Mesenchymal stem cell (in vitro differentiated cells and primary cell): Measurements from ENCODE around the gene ADAMTS17.

Experiments
- DNase-seq: peaks from one replicate; pipeline ENCODE4 v3.0.0-alpha.2; 2013
- H2AFZ ChIP-seq: one replicate; pipeline ENCODE4 v1.6.1; 2013; ENCODE audit warnings: low read depth, mild to moderate bottlenecking, control low read depth, inconsistent platforms, low read length, moderate library complexity
- H2AK5ac ChIP-seq: 2 replicates; pipeline ENCODE4 v1.6.1; 2013; ENCODE audit warnings: low read length, moderate library complexity, mild to moderate bottlenecking, inconsistent platforms; ENCODE audit not compliant: severe bottlenecking
- H2BK120ac ChIP-seq: one replicate; pipeline ENCODE4 v1.6.1; 2013; ENCODE audit warnings: low read depth, mild to moderate bottlenecking, inconsistent platforms, low read length, moderate library complexity
- H2BK12ac ChIP-seq, 2 experiments: one replicate each; pipeline ENCODE4 v1.6.1; 2013; ENCODE audit warnings: inconsistent platforms in 2 of 2, low read length in 2 of 2, mild to moderate bottlenecking in 2 of 2, moderate library complexity in 2 of 2, control low read depth in 1 of 2
- H2BK15ac ChIP-seq: one replicate; pipeline ENCODE4 v1.6.1; 2013; ENCODE audit warnings: mild to moderate bottlenecking, low read depth, inconsistent platforms; ENCODE audit not compliant: poor library complexity, severe bottlenecking
- H2BK5ac ChIP-seq: 2 replicates; pipeline ENCODE4 v1.6.1; 2013; ENCODE audit warnings: low read depth, mild to moderate bottlenecking, low read length, control low read depth, inconsistent platforms; ENCODE audit not compliant: poor library complexity, severe bottlenecking
- H3K14ac ChIP-seq, 2 experiments: one replicate each; pipeline ENCODE4 v1.6.1; 2013; ENCODE audit warnings: inconsistent platforms in 2 of 2, low read length in 2 of 2, control low read depth in 1 of 2, mild to moderate bottlenecking in 1 of 2, moderate library complexity in 1 of 2
- H3K18ac ChIP-seq, 2 experiments: one replicate each; pipeline ENCODE4 v1.6.1; 2013; ENCODE audit warnings: inconsistent platforms in 2 of 2, low read length in 2 of 2, control low read depth in 1 of 2, low read depth in 1 of 2, mild to moderate bottlenecking in 1 of 2
- H3K23ac ChIP-seq, 2 experiments: one replicate each; pipeline ENCODE4 v1.6.1; 2013; ENCODE audit warnings: inconsistent platforms in 2 of 2, low read length in 2 of 2, mild to moderate bottlenecking in 2 of 2, moderate library complexity in 2 of 2, control low read depth in 1 of 2
- H3K27ac ChIP-seq: 2 replicates; pipeline ENCODE4 v1.5.1; 2013; ENCODE audit warnings: mild to moderate bottlenecking, moderate library complexity, low read length, control low read depth, inconsistent platforms; ENCODE audit not compliant: poor library complexity, severe bottlenecking
- H3K27me3 ChIP-seq, 2 experiments: 2 replicates each; pipeline versions ENCODE4 v1.6.1 to v1.7.0; 2013; ENCODE audit warnings: low read length in 2 of 2, mild to moderate bottlenecking in 2 of 2, moderate library complexity in 2 of 2, control low read depth in 1 of 2, inconsistent platforms in 1 of 2; ENCODE audit not compliant: control insufficient read depth in 1 of 2, insufficient read depth in 1 of 2
- H3K36me3 ChIP-seq, 2 experiments: 2 replicates each; pipeline versions ENCODE4 v1.6.1 to v1.7.0; 2013; ENCODE audit warnings: low read length in 2 of 2, control low read depth in 1 of 2, inconsistent platforms in 1 of 2, low read depth in 1 of 2, mild to moderate bottlenecking in 1 of 2; ENCODE audit not compliant: insufficient read depth in 2 of 2, control insufficient read depth in 1 of 2
- H3K4ac ChIP-seq, 2 experiments: one replicate each; pipeline ENCODE4 v1.6.1; 2013; ENCODE audit warnings: inconsistent platforms in 2 of 2, low read length in 2 of 2, mild to moderate bottlenecking in 2 of 2, moderate library complexity in 2 of 2, control low read depth in 1 of 2, low read depth in 1 of 2
- H3K4me1 ChIP-seq: 2 replicates; pipeline ENCODE4 v1.6.1; 2013; ENCODE audit warnings: low read depth, low read length, control low read depth; ENCODE audit not compliant: control insufficient read depth, insufficient read depth
- H3K4me2 ChIP-seq: 2 replicates; pipeline ENCODE4 v1.6.1; 2013; ENCODE audit warnings: low read length, mild to moderate bottlenecking, inconsistent platforms; ENCODE audit not compliant: poor library complexity, severe bottlenecking
- H3K4me3 ChIP-seq, 2 experiments: 2 replicates each; pipeline versions ENCODE4 v1.5.1 to v1.7.0; 2013; ENCODE audit warnings: low read length in 2 of 2, mild to moderate bottlenecking in 2 of 2, control low read depth in 1 of 2, low read depth in 1 of 2; ENCODE audit not compliant: insufficient read depth in 1 of 2
- H3K79me1 ChIP-seq: replicated peaks from 2 replicates; pipeline ENCODE4 v1.6.1; 2013; ENCODE audit warnings: mild to moderate bottlenecking, control low read depth, low read length, inconsistent platforms; ENCODE audit not compliant: poor library complexity, severe bottlenecking
- H3K9ac ChIP-seq: 2 replicates; pipeline ENCODE4 v1.7.0; 2013; ENCODE audit warnings: mild to moderate bottlenecking, low read length, moderate library complexity
- H3K9me3 ChIP-seq: 2 replicates; pipeline ENCODE4 v1.7.0; 2013; ENCODE audit warnings: mild to moderate bottlenecking, low read length; ENCODE audit not compliant: control insufficient read depth
- H4K8ac ChIP-seq: one replicate; pipeline ENCODE4 v1.6.1; 2013; ENCODE audit warnings: inconsistent platforms, mild to moderate bottlenecking, low read length, moderate library complexity
- H4K91ac ChIP-seq: one replicate; pipeline ENCODE4 v1.6.1; 2013; ENCODE audit warnings: mild to moderate bottlenecking, low read length, inconsistent platforms
- WGBS: methylation state at CpG from one replicate; pipeline ENCODE4 v1.1.7; 2013; ENCODE audit warnings: mixed read lengths; 5-methylcytosine and 5-hydroxymethylcytosine counted together

The ADAMTS17 gene

DNA sequence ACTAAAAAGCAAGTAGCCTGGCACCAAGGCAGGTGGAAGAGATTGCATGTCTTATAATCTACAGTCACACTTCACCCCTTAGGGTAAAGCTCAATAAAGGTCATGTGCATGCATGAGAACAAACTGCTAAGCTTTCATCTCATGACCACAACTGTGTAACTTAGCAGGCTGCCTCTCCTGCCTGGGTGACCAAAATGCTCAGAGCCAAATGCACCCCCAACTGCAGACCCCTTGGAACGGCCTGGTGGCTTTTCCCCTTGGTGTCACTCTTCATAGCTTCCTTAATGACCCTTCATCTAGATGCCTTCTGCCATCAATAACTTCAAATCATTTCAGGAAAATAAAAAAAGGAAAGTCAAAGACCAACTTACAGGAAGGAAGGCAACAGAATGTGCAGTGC, 88.1 kb downstream of the ADAMTS17 start:
- Histone ChIP-seq H2BK15ac (no peak overlapping the region), H3K4me3 (no peak overlapping the region), H2BK120ac (no peak overlapping the region), H3K14ac (no peak overlapping the region), H3K9ac (no peak overlapping the region), H2AFZ (no peak overlapping the region), H3K9me3 (no peaks in the 10 kb centered on the region), H3K27me3 (no peaks in the 10 kb centered on the region), H3K4me2 (no peak overlapping the region), H3K18ac (no peak overlapping the region), H3K23ac (no peak overlapping the region), H2AK5ac (no peak overlapping the region), H4K91ac (no peak overlapping the region), H4K8ac (no peak overlapping the region), H3K27ac (no peak overlapping the region), H3K36me3 (no peaks in the 10 kb centered on the region), H2BK12ac (no peak overlapping the region), H3K4me1 (no peaks in the 10 kb centered on the region), H2BK5ac (no peak overlapping the region), H3K4ac (no peak overlapping the region), H3K79me1 (no peaks in the 10 kb centered on the region)
- no peak for DNase-seq
- WGBS, result 20% methylated on average over 1 of the region's 1 CpG

DNA sequence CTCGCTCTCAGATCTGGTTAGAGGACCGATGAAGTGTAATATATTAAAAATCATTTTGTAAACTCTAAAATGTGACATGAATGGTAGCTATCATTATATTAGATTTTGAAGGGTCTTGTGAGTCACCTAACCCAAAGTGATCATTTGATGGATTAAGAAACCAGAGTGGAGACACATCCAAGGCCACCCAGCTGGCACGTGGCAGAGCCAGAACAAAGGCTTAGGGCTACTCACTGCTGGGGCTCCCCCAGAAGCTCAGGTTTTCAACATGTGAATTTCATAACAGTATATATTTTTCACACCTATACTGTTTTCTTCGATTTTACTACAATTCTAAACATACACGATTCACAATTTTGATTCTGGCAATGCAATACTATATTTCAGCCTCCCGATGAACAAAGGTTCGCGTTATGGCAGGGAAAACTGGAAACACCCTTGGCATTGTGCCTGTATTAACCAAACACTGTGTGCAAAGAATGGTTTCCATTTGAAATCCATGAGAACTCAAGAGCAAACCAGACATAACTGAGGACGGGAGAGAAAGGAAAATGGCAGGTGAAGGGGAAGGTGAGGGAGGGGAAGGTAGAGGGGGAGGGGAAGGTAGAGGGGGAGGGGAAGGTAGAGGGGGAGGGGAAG, 88.9 kb downstream of the ADAMTS17 start:
- no peak overlapping the region for H3K4me3 ChIP-seq
- no peak overlapping the region for H3K4ac ChIP-seq
- no peak overlapping the region for H3K14ac ChIP-seq
- no peaks in the 10 kb centered on the region for H3K9me3 ChIP-seq
- no peaks in the 10 kb centered on the region for H3K36me3 ChIP-seq
- H3K27ac ChIP-seq, result no peak overlapping the region
- H2BK12ac ChIP-seq, result no peak overlapping the region
- no peaks in the 10 kb centered on the region for H3K79me1 ChIP-seq
- no peak overlapping the region for H2AK5ac ChIP-seq
- no peak overlapping the region for H2BK120ac ChIP-seq
- H4K8ac ChIP-seq, result no peak overlapping the region
- no peaks in the 10 kb centered on the region for H3K4me1 ChIP-seq
- DNase-seq, result no peak
- H2BK15ac ChIP-seq, result no peak overlapping the region
- H2AFZ ChIP-seq, result no peak overlapping the region
- H3K23ac ChIP-seq, result no peak overlapping the region
- 75% methylated on average over 7 of the region's 9 CpGs for WGBS
- H3K27me3 ChIP-seq, result no peaks in the 10 kb centered on the region
- no peak overlapping the region for H3K18ac ChIP-seq
- H2BK5ac ChIP-seq, result no peak overlapping the region
- no peak overlapping the region for H4K91ac ChIP-seq
- H3K4me2 ChIP-seq, result no peak overlapping the region
- no peak overlapping the region for H3K9ac ChIP-seq

DNA sequence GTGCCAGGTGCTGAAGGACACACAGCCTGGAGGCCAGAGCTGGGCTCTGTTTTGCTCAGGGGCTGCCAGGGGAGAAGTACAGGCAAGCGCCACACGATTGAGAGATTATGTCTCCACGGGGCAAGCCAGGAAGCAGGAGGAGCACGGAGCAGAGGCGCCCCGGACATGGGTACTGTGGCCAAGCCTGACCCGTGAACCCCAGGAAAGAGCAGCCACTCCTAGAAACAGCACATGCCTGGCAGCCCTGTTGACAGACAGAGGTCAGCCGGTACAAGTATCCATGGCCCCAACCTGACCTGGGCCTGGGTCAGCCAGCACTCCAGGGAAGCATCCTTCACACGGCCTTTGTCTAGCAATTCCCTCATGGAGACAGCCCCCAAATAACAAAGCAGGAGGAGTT, 89.4 kb downstream of the ADAMTS17 start:
- Histone ChIP-seq H3K4ac (no peak overlapping the region), H3K9ac (no peak overlapping the region), H3K4me2 (no peak overlapping the region), H3K79me1 (no peaks in the 10 kb centered on the region), H3K23ac (no peak overlapping the region), H2AFZ (no peak overlapping the region), H3K4me3 (no peak overlapping the region), H3K27ac (no peak overlapping the region), H2BK12ac (no peak overlapping the region), H3K14ac (no peak overlapping the region), H3K36me3 (no peaks in the 10 kb centered on the region), H4K8ac (no peak overlapping the region), H3K27me3 (no peaks in the 10 kb centered on the region), H2BK5ac (no peak overlapping the region), H2BK120ac (no peak overlapping the region), H2BK15ac (no peak overlapping the region), H4K91ac (no peak overlapping the region), H3K9me3 (no peaks in the 10 kb centered on the region), H2AK5ac (no peak overlapping the region), H3K18ac (no peak overlapping the region), H3K4me1 (no peaks in the 10 kb centered on the region)
- 81% methylated on average over 9 of the region's 9 CpGs for WGBS
- DNase-seq, result no peak

DNA sequence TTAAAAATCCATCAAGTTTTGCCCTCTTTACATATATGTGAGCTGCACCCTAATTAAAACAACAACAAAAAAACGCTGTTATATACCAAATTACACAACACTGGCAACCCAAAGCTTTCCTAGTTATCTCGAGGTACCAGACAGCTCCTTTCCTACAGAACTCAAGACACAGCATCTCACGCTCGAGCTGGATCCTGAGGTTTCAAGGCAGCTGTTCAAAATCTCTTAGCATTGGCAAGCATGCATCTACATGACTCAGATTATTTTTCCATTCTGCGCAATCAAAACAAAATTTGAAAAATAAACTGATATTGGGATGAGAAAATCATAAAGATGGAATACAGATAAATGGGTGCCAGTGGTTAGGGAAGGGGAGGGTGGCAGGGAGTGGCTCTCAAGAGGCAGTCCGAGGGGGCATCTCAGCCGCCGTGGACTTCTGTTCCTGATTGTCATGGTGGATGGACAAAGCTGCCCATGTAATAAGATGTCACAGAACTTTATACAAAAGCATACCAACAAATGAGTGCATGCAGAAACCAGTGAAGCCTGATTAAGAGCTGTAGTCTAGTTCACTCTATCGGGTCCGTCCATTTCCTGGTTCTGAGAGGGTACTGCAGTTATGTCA, 91.5 kb downstream of the ADAMTS17 start:
- DNase-seq, result no peak
- H3K4me3 ChIP-seq, result no peak overlapping the region
- no peak overlapping the region for H2AK5ac ChIP-seq
- no peaks in the 10 kb centered on the region for H3K27me3 ChIP-seq
- no peaks in the 10 kb centered on the region for H3K79me1 ChIP-seq
- no peak overlapping the region for H3K4ac ChIP-seq
- no peak overlapping the region for H4K91ac ChIP-seq
- H3K27ac ChIP-seq, result no peak overlapping the region
- H4K8ac ChIP-seq, result no peak overlapping the region
- H2BK12ac ChIP-seq, result no peak overlapping the region
- no peak overlapping the region for H3K14ac ChIP-seq
- WGBS, result 57% methylated on average over 7 of the region's 10 CpGs
- H3K4me2 ChIP-seq, result no peak overlapping the region
- H2BK5ac ChIP-seq, result no peak overlapping the region
- H3K9me3 ChIP-seq, result no peaks in the 10 kb centered on the region
- no peak overlapping the region for H2BK15ac ChIP-seq
- H3K9ac ChIP-seq, result no peak overlapping the region
- H2BK120ac ChIP-seq, result no peak overlapping the region
- no peak overlapping the region for H3K18ac ChIP-seq
- H2AFZ ChIP-seq, result no peak overlapping the region
- no peaks in the 10 kb centered on the region for H3K36me3 ChIP-seq
- no peak overlapping the region for H3K23ac ChIP-seq
- H3K4me1 ChIP-seq, result no peaks in the 10 kb centered on the region
